ENCODE data around the gene ADGRL1.

DNA sequence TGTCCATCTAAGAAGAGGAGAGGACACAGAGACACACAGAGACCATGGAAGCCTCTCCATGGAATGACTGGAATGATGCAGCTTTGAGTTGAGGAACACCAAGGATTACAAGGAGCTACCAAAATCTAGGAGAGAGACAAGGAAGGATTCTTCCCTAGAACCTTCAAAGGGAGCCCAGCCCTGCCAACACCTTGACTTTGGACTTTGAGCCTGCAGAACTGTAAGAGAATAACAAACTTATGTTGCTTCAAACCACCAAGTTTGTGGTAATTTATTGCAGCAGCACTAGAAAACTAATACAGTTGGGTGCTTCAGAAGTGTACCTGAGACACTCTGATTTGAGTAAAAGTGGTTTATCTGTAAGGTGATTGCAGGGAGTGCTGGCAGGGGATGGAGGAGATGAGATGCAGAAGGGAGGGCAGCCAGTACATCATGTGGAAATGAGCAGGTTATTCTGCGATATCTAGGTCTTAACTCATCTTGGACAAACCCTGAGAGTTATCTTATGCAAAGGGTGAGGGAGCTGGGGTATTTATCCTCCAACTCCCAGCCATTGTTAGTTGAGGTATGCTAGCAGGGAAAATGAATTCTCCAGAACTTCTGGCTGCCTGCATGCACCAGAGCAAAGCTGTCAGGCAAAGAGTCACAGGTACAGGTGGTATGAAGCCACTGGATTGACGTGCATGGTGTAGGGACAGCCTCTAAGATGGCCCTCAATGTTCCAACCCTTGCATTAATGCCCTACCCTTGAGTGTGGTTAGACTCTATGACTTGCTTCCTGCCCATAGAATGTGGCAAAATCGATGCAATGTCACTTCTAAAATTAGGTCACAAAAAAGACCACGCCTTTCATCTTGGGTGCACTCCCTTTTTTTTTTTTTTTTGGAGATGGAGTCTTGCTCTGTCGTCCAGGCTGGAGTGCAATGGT is 31.3 kb upstream of the ADGRL1 start:
- no peak for TF ChIP-seq POLR2AphosphoS5 (IDR thresholded peaks at IDR 0.05)
- TF ChIP-seq, protein P1, sequence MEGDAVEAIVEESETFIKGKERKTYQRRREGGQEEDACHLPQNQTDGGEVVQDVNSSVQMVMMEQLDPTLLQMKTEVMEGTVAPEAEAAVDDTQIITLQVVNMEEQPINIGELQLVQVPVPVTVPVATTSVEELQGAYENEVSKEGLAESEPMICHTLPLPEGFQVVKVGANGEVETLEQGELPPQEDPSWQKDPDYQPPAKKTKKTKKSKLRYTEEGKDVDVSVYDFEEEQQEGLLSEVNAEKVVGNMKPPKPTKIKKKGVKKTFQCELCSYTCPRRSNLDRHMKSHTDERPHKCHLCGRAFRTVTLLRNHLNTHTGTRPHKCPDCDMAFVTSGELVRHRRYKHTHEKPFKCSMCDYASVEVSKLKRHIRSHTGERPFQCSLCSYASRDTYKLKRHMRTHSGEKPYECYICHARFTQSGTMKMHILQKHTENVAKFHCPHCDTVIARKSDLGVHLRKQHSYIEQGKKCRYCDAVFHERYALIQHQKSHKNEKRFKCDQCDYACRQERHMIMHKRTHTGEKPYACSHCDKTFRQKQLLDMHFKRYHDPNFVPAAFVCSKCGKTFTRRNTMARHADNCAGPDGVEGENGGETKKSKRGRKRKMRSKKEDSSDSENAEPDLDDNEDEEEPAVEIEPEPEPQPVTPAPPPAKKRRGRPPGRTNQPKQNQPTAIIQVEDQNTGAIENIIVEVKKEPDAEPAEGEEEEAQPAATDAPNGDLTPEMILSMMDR (IDR thresholded peaks at IDR 0.05), result no peak

All from suprapubic skin (tissue), 3 donors.